D721Med (cell line): ENCODE data around the gene FBXL20.

Source experiments
- DNase-seq: peaks from one replicate; pipeline ENCODE4 v3.0.0; 2011; ENCODE audit warnings: low spot score; ENCODE audit not compliant: insufficient read length
- FAIRE-seq: peaks from 2 replicates; lab custom pipeline; 2011; peaks lifted over from hg19 to GRCh38; lab: Jason Lieb, UNC
- TF ChIP-seq, protein P1 (sequence below): IDR thresholded peaks from 2 replicates; pipeline ENCODE4 v1.5.1; 2012; ENCODE audit warnings: mild to moderate bottlenecking, control low read depth; ENCODE audit not compliant: insufficient read depth; ENCODE audit errors: missing control alignments

The FBXL20 gene

DNA sequence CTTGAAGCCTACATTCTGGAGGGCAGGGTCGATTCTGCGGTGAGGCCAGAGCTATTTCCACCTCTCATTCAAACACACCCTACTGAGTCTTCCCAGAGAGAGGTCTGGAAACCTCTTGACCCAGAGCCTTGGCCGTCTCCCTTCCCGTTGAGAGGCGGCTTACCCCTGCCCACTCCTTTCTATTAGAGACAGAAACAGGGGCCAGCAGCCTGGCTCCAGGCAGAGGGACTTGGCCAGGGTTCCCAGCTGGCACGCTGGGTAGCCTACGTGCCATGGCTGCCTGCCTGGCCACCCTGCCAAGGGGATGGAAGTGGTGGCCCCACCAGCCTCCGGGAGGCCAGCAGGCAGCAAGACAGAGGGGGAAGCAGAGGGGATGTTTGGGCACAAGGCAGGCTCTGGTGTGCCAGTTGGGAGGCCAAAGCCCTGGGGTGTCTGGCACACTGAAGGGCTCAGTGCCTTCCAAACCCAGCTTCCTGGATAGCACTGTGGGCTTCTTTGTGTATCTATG lies 181.7 kb downstream of the FBXL20 start:
- FAIRE-seq = no peak
- no peak for DNase-seq
- TF ChIP-seq, protein P1, sequence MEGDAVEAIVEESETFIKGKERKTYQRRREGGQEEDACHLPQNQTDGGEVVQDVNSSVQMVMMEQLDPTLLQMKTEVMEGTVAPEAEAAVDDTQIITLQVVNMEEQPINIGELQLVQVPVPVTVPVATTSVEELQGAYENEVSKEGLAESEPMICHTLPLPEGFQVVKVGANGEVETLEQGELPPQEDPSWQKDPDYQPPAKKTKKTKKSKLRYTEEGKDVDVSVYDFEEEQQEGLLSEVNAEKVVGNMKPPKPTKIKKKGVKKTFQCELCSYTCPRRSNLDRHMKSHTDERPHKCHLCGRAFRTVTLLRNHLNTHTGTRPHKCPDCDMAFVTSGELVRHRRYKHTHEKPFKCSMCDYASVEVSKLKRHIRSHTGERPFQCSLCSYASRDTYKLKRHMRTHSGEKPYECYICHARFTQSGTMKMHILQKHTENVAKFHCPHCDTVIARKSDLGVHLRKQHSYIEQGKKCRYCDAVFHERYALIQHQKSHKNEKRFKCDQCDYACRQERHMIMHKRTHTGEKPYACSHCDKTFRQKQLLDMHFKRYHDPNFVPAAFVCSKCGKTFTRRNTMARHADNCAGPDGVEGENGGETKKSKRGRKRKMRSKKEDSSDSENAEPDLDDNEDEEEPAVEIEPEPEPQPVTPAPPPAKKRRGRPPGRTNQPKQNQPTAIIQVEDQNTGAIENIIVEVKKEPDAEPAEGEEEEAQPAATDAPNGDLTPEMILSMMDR = no peak

DNA sequence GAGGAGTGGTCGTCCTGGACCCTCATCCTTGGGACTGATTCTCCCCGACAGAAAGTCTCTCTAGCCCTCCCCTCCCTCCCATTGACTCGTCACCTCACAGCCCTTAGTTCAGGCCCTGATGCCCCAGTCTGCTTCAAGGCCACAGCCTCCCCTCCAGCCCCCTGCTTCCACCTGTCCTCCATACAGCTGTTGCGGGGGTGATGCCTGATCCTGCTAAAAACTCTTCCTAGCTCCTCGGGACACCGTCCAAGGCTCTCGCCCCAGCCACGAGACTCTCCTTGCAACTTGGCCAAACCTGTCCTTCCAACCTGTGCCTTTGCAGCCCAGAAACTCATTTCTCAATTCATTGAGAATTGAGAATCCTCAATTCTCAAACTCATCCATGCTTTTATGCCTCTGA lies 182.5 kb downstream of the FBXL20 start:
- FAIRE-seq = no peak
- DNase-seq = no peak
- TF ChIP-seq, protein P1 = no peak

- DNase-seq (no peak), FAIRE-seq (no peak)
Measured at GRCh38 chr17:39217734-39218369, 183.6 kb downstream of the FBXL20 start.

GRCh38 chr17:39213852-39214251 lies 187.6 kb downstream of the FBXL20 start:
- DNase-seq (no peak), FAIRE-seq (no peak)
- TF ChIP-seq, protein P1 = no peak

More at GRCh38 chr17:39217734-39218369, 183.6 kb downstream of the FBXL20 start:
- TF ChIP-seq, protein P1 = no peak

- FAIRE-seq (no peak), DNase-seq (no peak)
- TF ChIP-seq, protein P1 = no peak
Measured at GRCh38 chr17:39212841-39213480, 188.5 kb downstream of the FBXL20 start.

- TF ChIP-seq, protein P1 = no peak
- FAIRE-seq (no peak), DNase-seq (no peak)
Measured at GRCh38 chr17:39212195-39212810, 189.1 kb downstream of the FBXL20 start.

DNA sequence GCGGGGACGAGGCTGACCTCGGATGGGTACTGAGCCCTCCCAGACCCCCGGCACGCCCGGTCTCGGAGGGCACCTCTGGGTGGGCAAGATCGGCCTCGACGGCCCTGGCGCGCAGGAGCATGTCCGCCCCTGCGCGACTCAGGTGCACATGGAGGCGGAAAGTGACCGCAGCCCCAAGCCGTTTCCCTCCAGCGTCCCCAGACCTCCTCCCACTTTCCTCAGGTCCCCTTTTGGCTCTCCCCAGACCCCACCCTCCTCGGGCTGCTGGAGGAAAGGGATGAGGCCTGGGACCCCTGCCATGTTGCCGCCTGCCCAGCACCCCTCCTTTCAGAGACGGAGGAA lies 191.4 kb downstream of the FBXL20 start:
- FAIRE-seq (no peak), DNase-seq (no peak)
- TF ChIP-seq, protein P1 = no peak
